Liver (tissue), 9 donors: ENCODE measurements around the gene ILF3. TPM values are rescaled to one million over a fixed set of nuclear protein-coding genes. Genes with fewer than 3 reads are reported as not detected.

ENCODE experiments used
- DNase-seq: peaks from one replicate; pipeline ENCODE4 v3.0.0-alpha.2; 2017; ENCODE audit warnings: low spot score
- H3K27ac ChIP-seq, 2 donors: one replicate each; pipeline ENCODE4 v1.7.0; 2013; ENCODE audit warnings: inconsistent platforms in 2 of 2, low read length in 2 of 2, control low read depth in 1 of 2, low read depth in 1 of 2, mild to moderate bottlenecking in 1 of 2
- H3K27me3 ChIP-seq, 4 donors: one replicate each; pipeline versions ENCODE4 v1.6.1 to v1.7.0; 2013; ENCODE audit warnings: low read length in 3 of 4, inconsistent platforms in 1 of 4, mild to moderate bottlenecking in 1 of 4, moderate library complexity in 1 of 4; ENCODE audit not compliant: control insufficient read depth in 4 of 4, insufficient read depth in 4 of 4
- H3K36me3 ChIP-seq, 4 donors: one replicate each; pipeline versions ENCODE4 v1.6.1 to v1.7.0; 2013; ENCODE audit warnings: low read length in 3 of 4, mild to moderate bottlenecking in 3 of 4, low read depth in 1 of 4, moderate library complexity in 1 of 4; ENCODE audit not compliant: control insufficient read depth in 4 of 4, insufficient read depth in 3 of 4
- H3K4me1 ChIP-seq, 4 donors: one replicate each; pipeline versions ENCODE4 v1.6.1 to v1.7.0; 2013; ENCODE audit warnings: low read length in 3 of 4, mild to moderate bottlenecking in 3 of 4, moderate library complexity in 1 of 4; ENCODE audit not compliant: control insufficient read depth in 4 of 4, insufficient read depth in 4 of 4
- H3K4me3 ChIP-seq, 3 donors: one replicate each; pipeline versions ENCODE4 v1.6.1 to v1.7.0; 2013; ENCODE audit warnings: low read length in 3 of 3, control low read depth in 1 of 3, low read depth in 1 of 3, mild to moderate bottlenecking in 1 of 3
- H3K9ac ChIP-seq, 2 donors: one replicate each; pipeline ENCODE4 v1.7.0; 2013; ENCODE audit warnings: low read length in 2 of 2, mild to moderate bottlenecking in 2 of 2, moderate library complexity in 2 of 2, control low read depth in 1 of 2, low read depth in 1 of 2
- H3K9me3 ChIP-seq, 4 donors: one replicate each; pipeline versions ENCODE4 v1.6.1 to v1.7.0; 2013; ENCODE audit warnings: low read length in 3 of 4; ENCODE audit not compliant: control insufficient read depth in 4 of 4
- EGR1 ChIP-seq, 2 donors: IDR thresholded peaks; 2 replicates each; pipeline ENCODE4 v1.6.1; 2016 to 2018; ENCODE audit warnings: antibody characterized with exemption in 2 of 2, low read depth in 2 of 2
- FOXA1 ChIP-seq: IDR thresholded peaks from 2 replicates; pipeline ENCODE4 v1.6.1; 2016; ENCODE audit warnings: antibody characterized with exemption
- FOXA2 ChIP-seq: IDR thresholded peaks from 2 replicates; pipeline ENCODE4 v1.6.1; 2016; ENCODE audit warnings: antibody characterized with exemption
- GABPA ChIP-seq, 2 donors: IDR thresholded peaks in 1 of 2; conservative IDR thresholded peaks in 1 of 2; 2 replicates each; pipeline ENCODE4 v1.6.1; 2016; ENCODE audit warnings: antibody characterized with exemption in 2 of 2, mild to moderate bottlenecking in 1 of 2, moderate library complexity in 1 of 2
- HNF4G ChIP-seq: IDR thresholded peaks from 2 replicates; pipeline ENCODE4 v1.6.1; 2016; ENCODE audit warnings: antibody characterized with exemption
- JUND ChIP-seq, 2 donors: IDR thresholded peaks; 2 replicates each; pipeline ENCODE4 v1.6.1; 2016; ENCODE audit warnings: antibody characterized with exemption in 2 of 2
- NR2F2 ChIP-seq: IDR thresholded peaks from 2 replicates; pipeline ENCODE4 v1.6.1; 2016; ENCODE audit warnings: antibody characterized with exemption
- RAD21 ChIP-seq, 2 donors: IDR thresholded peaks; 2 replicates each; pipeline ENCODE4 v1.6.1; 2016; ENCODE audit warnings: antibody characterized with exemption in 2 of 2, mild to moderate bottlenecking in 2 of 2
- RXRA ChIP-seq, 2 donors: IDR thresholded peaks; 2 replicates each; pipeline ENCODE4 v1.6.1; 2017 to 2018; ENCODE audit warnings: antibody characterized with exemption in 2 of 2, mild to moderate bottlenecking in 1 of 2
- SP1 ChIP-seq: IDR thresholded peaks from 2 replicates; pipeline ENCODE4 v1.6.1; 2018; ENCODE audit warnings: antibody characterized with exemption, mild to moderate bottlenecking
- WGBS: extraction: QIAGEN DNeasy Blood & Tissue Kit; methylation state at CpG from one replicate; pipeline ENCODE4 v1.1.7; 2013; 5-methylcytosine and 5-hydroxymethylcytosine counted together
- polyA plus RNA-seq, 2 donors: library from polyadenylated mRNA; stranded (reverse) in 1 of 2; unstranded in 1 of 2; fragments of 200-250 nt in 1 of 2; fragments of >200 nt in 1 of 2; fragmentation: Nextera tagmentation in 1 of 2; extraction: Ambion mirVana in 1 of 2; gene quantifications; one replicate each; pipeline versions ENCODE4 v1.2.1 to v1.2.3, GENCODE V29; 2013 to 2015
- total RNA-seq, 2 donors: library from RNA; depleted of rRNA; stranded (reverse); fragments of >200 nt; gene quantifications; one replicate each; pipeline ENCODE4 v1.2.3, GENCODE V29; 2014
- TF ChIP-seq, protein P1 (sequence below): IDR thresholded peaks from 2 replicates; pipeline ENCODE4 v1.6.1; 2016; ENCODE audit warnings: antibody characterized with exemption
- TF ChIP-seq, protein P2 (sequence below): IDR thresholded peaks from 2 replicates; pipeline ENCODE4 v1.6.1; 2016; ENCODE audit warnings: antibody characterized with exemption
- TF ChIP-seq, protein P3 (sequence below): fragments of 150-350 bp; IDR thresholded peaks from 2 replicates; pipeline ENCODE4 v1.5.1; 2017; ENCODE audit warnings: improper control_type of control experiment, low read depth, low read length; ENCODE audit not compliant: missing input control
- TF ChIP-seq, protein P4 (sequence below): IDR thresholded peaks from 2 replicates; pipeline ENCODE4 v1.6.1; 2016; ENCODE audit warnings: antibody characterized with exemption, mild to moderate bottlenecking
- donor health status: healthy.
- donor health status: healthy.
- donor health status: healthy.
- donor health status: healthy.
- donor health status: healthy.

ILF3 gene
- total and polyA plus RNA-seq, 4 donors: 31.7 to 85.1 (median 42.9) TPM

DNA sequence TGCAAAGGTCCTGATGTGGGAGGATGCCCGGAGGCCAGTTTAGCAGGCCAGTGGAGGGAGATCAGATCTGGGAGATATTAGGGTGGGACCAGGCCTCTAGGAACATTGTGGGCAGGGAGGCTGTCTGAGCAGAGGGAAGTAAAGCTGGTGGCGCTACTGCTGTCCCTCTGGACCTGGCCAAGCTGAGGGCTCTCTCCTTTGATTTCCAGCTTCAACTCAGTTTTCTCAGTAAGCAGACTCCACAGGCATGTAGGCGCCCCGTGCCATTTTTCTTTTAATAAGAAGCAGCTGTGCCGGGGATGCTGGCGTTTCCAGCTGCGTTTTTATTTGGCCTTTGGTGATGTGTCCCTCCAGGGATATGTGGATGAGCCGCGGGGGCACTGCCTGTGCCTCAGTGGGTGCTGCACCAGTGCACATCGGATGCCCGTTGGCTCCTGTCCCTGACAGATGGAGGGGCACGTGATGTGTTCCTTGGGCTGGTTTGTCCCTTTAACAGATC lies 70.5 kb downstream of the ILF3 start:
- 87% methylated on average over 12 of the region's 12 CpGs for WGBS
- Histone ChIP-seq H3K4me3 (no peak overlapping the region), H3K27me3 (no peaks in the 10 kb centered on the region), H3K27ac (no peak overlapping the region), H3K4me1 (peaks cover 2 to 15% (median 5%) of the 10 kb centered on the region in 4 donors), H3K36me3 (no peaks in the 10 kb centered on the region), H3K9ac (no peak overlapping the region), H3K9me3 (no peaks in the 10 kb centered on the region)
- DNase-seq: no peak
- no peak for TF ChIP-seq SP1

DNA sequence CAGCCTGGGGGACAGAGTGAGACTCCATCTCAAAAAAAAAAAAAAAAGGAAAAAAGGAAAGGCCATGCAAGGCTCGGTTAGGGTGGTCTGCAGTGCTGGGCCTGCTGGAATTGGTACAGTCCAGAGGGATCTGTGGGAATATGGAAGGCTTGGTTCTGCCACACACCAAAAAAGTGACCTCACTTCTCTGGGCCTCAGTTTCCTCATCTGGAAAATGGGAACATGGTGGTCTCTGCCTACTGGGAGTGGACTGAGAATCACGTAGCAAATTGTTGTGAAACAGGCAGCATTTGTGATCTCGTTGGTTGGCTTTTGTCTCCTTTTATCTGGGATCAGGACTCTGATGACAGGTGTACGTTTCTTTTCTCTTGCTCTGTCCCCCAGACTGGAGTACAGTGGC lies 71.3 kb downstream of the ILF3 start:
- Histone ChIP-seq H3K4me1 (peaks cover 0 to 12% (median 1%) of the 10 kb centered on the region in 4 donors), H3K36me3 (no peaks in the 10 kb centered on the region), H3K9me3 (no peaks in the 10 kb centered on the region), H3K4me3 (no peak overlapping the region), H3K9ac (no peak overlapping the region), H3K27ac (no peak overlapping the region), H3K27me3 (no peaks in the 10 kb centered on the region)
- WGBS: 84% methylated on average over 4 of the region's 4 CpGs
- no peak for TF ChIP-seq HNF4G
- TF ChIP-seq FOXA2: no peak
- TF ChIP-seq, protein P1, sequence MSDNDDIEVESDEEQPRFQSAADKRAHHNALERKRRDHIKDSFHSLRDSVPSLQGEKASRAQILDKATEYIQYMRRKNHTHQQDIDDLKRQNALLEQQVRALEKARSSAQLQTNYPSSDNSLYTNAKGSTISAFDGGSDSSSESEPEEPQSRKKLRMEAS: no peak
- TF ChIP-seq NR2F2: no peak
- no peak for TF ChIP-seq RXRA (IDR thresholded peaks at IDR 0.05)
- no peak for TF ChIP-seq FOXA1
- TF ChIP-seq, protein P2, sequence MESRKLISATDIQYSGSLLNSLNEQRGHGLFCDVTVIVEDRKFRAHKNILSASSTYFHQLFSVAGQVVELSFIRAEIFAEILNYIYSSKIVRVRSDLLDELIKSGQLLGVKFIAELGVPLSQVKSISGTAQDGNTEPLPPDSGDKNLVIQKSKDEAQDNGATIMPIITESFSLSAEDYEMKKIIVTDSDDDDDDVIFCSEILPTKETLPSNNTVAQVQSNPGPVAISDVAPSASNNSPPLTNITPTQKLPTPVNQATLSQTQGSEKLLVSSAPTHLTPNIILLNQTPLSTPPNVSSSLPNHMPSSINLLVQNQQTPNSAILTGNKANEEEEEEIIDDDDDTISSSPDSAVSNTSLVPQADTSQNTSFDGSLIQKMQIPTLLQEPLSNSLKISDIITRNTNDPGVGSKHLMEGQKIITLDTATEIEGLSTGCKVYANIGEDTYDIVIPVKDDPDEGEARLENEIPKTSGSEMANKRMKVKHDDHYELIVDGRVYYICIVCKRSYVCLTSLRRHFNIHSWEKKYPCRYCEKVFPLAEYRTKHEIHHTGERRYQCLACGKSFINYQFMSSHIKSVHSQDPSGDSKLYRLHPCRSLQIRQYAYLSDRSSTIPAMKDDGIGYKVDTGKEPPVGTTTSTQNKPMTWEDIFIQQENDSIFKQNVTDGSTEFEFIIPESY: no peak
- no peak for TF ChIP-seq SP1
- no peak for TF ChIP-seq JUND (IDR thresholded peaks at IDR 0.05)
- TF ChIP-seq, protein P3, sequence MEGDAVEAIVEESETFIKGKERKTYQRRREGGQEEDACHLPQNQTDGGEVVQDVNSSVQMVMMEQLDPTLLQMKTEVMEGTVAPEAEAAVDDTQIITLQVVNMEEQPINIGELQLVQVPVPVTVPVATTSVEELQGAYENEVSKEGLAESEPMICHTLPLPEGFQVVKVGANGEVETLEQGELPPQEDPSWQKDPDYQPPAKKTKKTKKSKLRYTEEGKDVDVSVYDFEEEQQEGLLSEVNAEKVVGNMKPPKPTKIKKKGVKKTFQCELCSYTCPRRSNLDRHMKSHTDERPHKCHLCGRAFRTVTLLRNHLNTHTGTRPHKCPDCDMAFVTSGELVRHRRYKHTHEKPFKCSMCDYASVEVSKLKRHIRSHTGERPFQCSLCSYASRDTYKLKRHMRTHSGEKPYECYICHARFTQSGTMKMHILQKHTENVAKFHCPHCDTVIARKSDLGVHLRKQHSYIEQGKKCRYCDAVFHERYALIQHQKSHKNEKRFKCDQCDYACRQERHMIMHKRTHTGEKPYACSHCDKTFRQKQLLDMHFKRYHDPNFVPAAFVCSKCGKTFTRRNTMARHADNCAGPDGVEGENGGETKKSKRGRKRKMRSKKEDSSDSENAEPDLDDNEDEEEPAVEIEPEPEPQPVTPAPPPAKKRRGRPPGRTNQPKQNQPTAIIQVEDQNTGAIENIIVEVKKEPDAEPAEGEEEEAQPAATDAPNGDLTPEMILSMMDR: no peak
- TF ChIP-seq GABPA (IDR thresholded peaks at IDR 0.05 in 1 of 2, conservative IDR thresholded peaks at IDR 0.05 in 1 of 2): no peak
- no peak for TF ChIP-seq RAD21 (IDR thresholded peaks at IDR 0.05)
- TF ChIP-seq, protein P4, sequence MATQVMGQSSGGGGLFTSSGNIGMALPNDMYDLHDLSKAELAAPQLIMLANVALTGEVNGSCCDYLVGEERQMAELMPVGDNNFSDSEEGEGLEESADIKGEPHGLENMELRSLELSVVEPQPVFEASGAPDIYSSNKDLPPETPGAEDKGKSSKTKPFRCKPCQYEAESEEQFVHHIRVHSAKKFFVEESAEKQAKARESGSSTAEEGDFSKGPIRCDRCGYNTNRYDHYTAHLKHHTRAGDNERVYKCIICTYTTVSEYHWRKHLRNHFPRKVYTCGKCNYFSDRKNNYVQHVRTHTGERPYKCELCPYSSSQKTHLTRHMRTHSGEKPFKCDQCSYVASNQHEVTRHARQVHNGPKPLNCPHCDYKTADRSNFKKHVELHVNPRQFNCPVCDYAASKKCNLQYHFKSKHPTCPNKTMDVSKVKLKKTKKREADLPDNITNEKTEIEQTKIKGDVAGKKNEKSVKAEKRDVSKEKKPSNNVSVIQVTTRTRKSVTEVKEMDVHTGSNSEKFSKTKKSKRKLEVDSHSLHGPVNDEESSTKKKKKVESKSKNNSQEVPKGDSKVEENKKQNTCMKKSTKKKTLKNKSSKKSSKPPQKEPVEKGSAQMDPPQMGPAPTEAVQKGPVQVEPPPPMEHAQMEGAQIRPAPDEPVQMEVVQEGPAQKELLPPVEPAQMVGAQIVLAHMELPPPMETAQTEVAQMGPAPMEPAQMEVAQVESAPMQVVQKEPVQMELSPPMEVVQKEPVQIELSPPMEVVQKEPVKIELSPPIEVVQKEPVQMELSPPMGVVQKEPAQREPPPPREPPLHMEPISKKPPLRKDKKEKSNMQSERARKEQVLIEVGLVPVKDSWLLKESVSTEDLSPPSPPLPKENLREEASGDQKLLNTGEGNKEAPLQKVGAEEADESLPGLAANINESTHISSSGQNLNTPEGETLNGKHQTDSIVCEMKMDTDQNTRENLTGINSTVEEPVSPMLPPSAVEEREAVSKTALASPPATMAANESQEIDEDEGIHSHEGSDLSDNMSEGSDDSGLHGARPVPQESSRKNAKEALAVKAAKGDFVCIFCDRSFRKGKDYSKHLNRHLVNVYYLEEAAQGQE: no peak
- no peak for TF ChIP-seq EGR1 (IDR thresholded peaks at IDR 0.05; ENCODE audit: low read depth in 2 of 2)
- DNase-seq: no peak
